Smooth muscle cell (in vitro differentiated cells): ENCODE data around the gene TLR10. TPM values are rescaled to one million over a fixed set of nuclear protein-coding genes. Genes with fewer than 3 reads are reported as not detected.

Source experiments
- DNase-seq: peaks from one replicate; lab custom pipeline; 2025; ENCODE audit not compliant: unreplicated experiment; lab: John Stamatoyannopoulos, UW
- H2AFZ ChIP-seq: fragments of 200-600 bp; sonication (generic); 2 replicates; pipeline ENCODE4 v1.6.0; 2016; ENCODE audit warnings: antibody characterized with exemption, low read depth, mild to moderate bottlenecking
- H3F3A ChIP-seq: fragments of 200-600 bp; sonication (generic); 2 replicates; pipeline ENCODE4 v1.6.0; 2017; ENCODE audit warnings: antibody characterized with exemption, low read depth
- H3K27ac ChIP-seq: fragments of 200-600 bp; sonication (generic); 2 replicates; pipeline ENCODE4 v1.5.1; 2016; ENCODE audit warnings: low read depth, mild to moderate bottlenecking
- H3K27me3 ChIP-seq: fragments of 200-600 bp; sonication (generic); 2 replicates; pipeline ENCODE4 v1.6.1; 2016; ENCODE audit warnings: low read depth, mild to moderate bottlenecking
- H3K36me3 ChIP-seq: fragments of 200-600 bp; sonication (generic); 2 replicates; pipeline ENCODE4 v1.5.1; 2016; ENCODE audit warnings: low read depth
- H3K4me1 ChIP-seq: fragments of 200-600 bp; sonication (generic); 2 replicates; pipeline ENCODE4 v1.5.1; 2016; ENCODE audit warnings: low read depth
- H3K4me2 ChIP-seq: fragments of 200-600 bp; sonication (generic); 2 replicates; pipeline ENCODE4 v1.6.0; 2016; ENCODE audit warnings: mild to moderate bottlenecking
- H3K4me3 ChIP-seq: fragments of 200-600 bp; sonication (generic); 2 replicates; pipeline ENCODE4 v1.5.1; 2016; ENCODE audit warnings: mild to moderate bottlenecking
- H3K79me2 ChIP-seq: fragments of 200-600 bp; sonication (generic); 2 replicates; pipeline ENCODE4 v1.6.0; 2016; ENCODE audit warnings: low read depth, mild to moderate bottlenecking
- H3K9ac ChIP-seq: fragments of 200-600 bp; sonication (generic); 2 replicates; pipeline ENCODE4 v1.6.0; 2016; ENCODE audit warnings: low read depth
- H3K9me3 ChIP-seq: fragments of 200-600 bp; sonication (generic); replicated peaks from 2 replicates; pipeline ENCODE4 v1.5.1; 2016; ENCODE audit warnings: low read depth
- H4K20me1 ChIP-seq: fragments of 200-600 bp; sonication (generic); 2 replicates; pipeline ENCODE4 v1.6.0; 2016; ENCODE audit warnings: low read depth
- CTCF ChIP-seq: fragments of 200-600 bp; sonication (generic); IDR thresholded peaks from 2 replicates; pipeline ENCODE4 v1.5.1; 2017; ENCODE audit warnings: borderline replicate concordance, mild to moderate bottlenecking, antibody characterized with exemption; ENCODE audit not compliant: insufficient read depth, poor library complexity, severe bottlenecking
- WGBS: methylation state at CpG from one replicate; pipeline ENCODE4 v1.1.7; 2016; ENCODE audit warnings: low lambda C conversion rate; 5-methylcytosine and 5-hydroxymethylcytosine counted together
- polyA plus RNA-seq: library from polyadenylated mRNA; unstranded; fragments of >200 nt; fragmentation: Nextera tagmentation; extraction: Ambion mirVana; gene quantifications from 2 replicates; pipeline ENCODE4 v1.2.1, GENCODE V29; 2016
- total RNA-seq: library from RNA; depleted of rRNA; stranded (reverse); fragments of >200 nt; gene quantifications from 2 replicates; pipeline ENCODE4 v1.2.3, GENCODE V29; 2014

Gene TLR10
- total and polyA plus RNA-seq, 2 experiments from 2014 or later: not detected

GRCh38 chr4:38764277-38764676 is 18.5 kb downstream of the TLR10 start:
- no peak for TF ChIP-seq CTCF
- Histone ChIP-seq H3K27ac (no peak overlapping the region), H3F3A (no peaks in the 10 kb centered on the region), H3K9me3 (no peaks in the 10 kb centered on the region), H3K36me3 (no peaks in the 10 kb centered on the region), H3K4me2 (no peak overlapping the region), H3K79me2 (no peaks in the 10 kb centered on the region), H3K9ac (no peak overlapping the region), H4K20me1 (no peaks in the 10 kb centered on the region), H3K4me1 (no peaks in the 10 kb centered on the region), H2AFZ (no peak overlapping the region), H3K4me3 (no peak overlapping the region), H3K27me3 (no peaks in the 10 kb centered on the region)
- DNase-seq: no peak
- WGBS: 97% methylated on average over 3 of the region's 3 CpGs

- no peak overlapping the region for H3K4me3 ChIP-seq
- no peaks in the 10 kb centered on the region for H3K79me2 ChIP-seq
- H3K27ac ChIP-seq: no peak overlapping the region
- no peaks in the 10 kb centered on the region for H3K27me3 ChIP-seq
- H3K9me3 ChIP-seq: no peaks in the 10 kb centered on the region
- H2AFZ ChIP-seq: no peak overlapping the region
- no peak for DNase-seq
- no peaks in the 10 kb centered on the region for H3K36me3 ChIP-seq
- H3K4me2 ChIP-seq: no peak overlapping the region
- H3F3A ChIP-seq: no peaks in the 10 kb centered on the region
- WGBS: 90% methylated on average over 14 of the region's 14 CpGs
- no peaks in the 10 kb centered on the region for H3K4me1 ChIP-seq
- H4K20me1 ChIP-seq: no peaks in the 10 kb centered on the region
- no peak for TF ChIP-seq CTCF
- H3K9ac ChIP-seq: no peak overlapping the region
These were observed 20.2 kb downstream of the TLR10 start for GRCh38 chr4:38762560-38762959.

- Histone ChIP-seq H3K4me1 (no peaks in the 10 kb centered on the region), H3K9me3 (no peaks in the 10 kb centered on the region), H3K79me2 (no peaks in the 10 kb centered on the region), H3K4me3 (no peak overlapping the region), H3K36me3 (no peaks in the 10 kb centered on the region), H3K4me2 (no peak overlapping the region), H3K27ac (no peak overlapping the region), H3K27me3 (no peaks in the 10 kb centered on the region), H4K20me1 (no peaks in the 10 kb centered on the region), H3K9ac (no peak overlapping the region), H3F3A (no peaks in the 10 kb centered on the region), H2AFZ (no peak overlapping the region)
- DNase-seq: no peak
- 96% methylated on average over 1 of the region's 1 CpG for WGBS
- no peak for TF ChIP-seq CTCF
These were observed 23.0 kb downstream of the TLR10 start for GRCh38 chr4:38759790-38760122.

GRCh38 chr4:38759113-38759789 is 23.5 kb downstream of the TLR10 start:
- no peaks in the 10 kb centered on the region for H3K36me3 ChIP-seq
- H3K27ac ChIP-seq: no peak overlapping the region
- H2AFZ ChIP-seq: peak overlapping the region; percentile 50
- TF ChIP-seq CTCF: peak; percentile 78
- H3K4me1 ChIP-seq: no peaks in the 10 kb centered on the region
- H3K4me3 ChIP-seq: no peak overlapping the region
- peak; percentile 19 for DNase-seq
- H3K4me2 ChIP-seq: peak overlapping the region; percentile 73
- H3K79me2 ChIP-seq: no peaks in the 10 kb centered on the region
- H3F3A ChIP-seq: no peaks in the 10 kb centered on the region
- 10% methylated on average over 8 of the region's 8 CpGs for WGBS
- H3K9ac ChIP-seq: no peak overlapping the region
- no peaks in the 10 kb centered on the region for H3K9me3 ChIP-seq
- H3K27me3 ChIP-seq: no peaks in the 10 kb centered on the region
- no peaks in the 10 kb centered on the region for H4K20me1 ChIP-seq
